Thoracic aorta (tissue), 2 donors: Measurements from ENCODE around the gene SECTM1. TPM values are rescaled to one million over a fixed set of nuclear protein-coding genes. Genes with fewer than 3 reads are reported as not detected.

Source experiments
- ATAC-seq: fragments of 150-250 bp; one replicate; pipeline ENCODE4 v1.8.0; 2017; ENCODE audit warnings: low read depth; ENCODE audit not compliant: insufficient number of reproducible peaks, low FRiP score
- DNase-seq: peaks from one replicate; pipeline ENCODE4 v3.0.0-alpha.2; 2020; ENCODE audit warnings: low spot score
- H3K27ac ChIP-seq, 2 donors: fragments of 200-600 bp; sonication (generic); 1 replicate in 1 of 2; 2 replicates in 1 of 2; pipeline ENCODE4 v1.5.1; 2016; ENCODE audit warnings: mild to moderate bottlenecking in 2 of 2, moderate library complexity in 2 of 2
- H3K27me3 ChIP-seq: fragments of 200-600 bp; sonication (generic); replicated peaks from 2 replicates; pipeline ENCODE4 v1.6.0; 2016; ENCODE audit warnings: mild to moderate bottlenecking; ENCODE audit not compliant: insufficient read depth
- H3K36me3 ChIP-seq: fragments of 200-600 bp; sonication (generic); one replicate; pipeline ENCODE4 v1.5.1; 2016
- H3K4me1 ChIP-seq, 2 donors: fragments of 200-600 bp; sonication (generic); 1 replicate in 1 of 2; 2 replicates in 1 of 2; pipeline versions ENCODE4 v1.5.1 to v1.6.0; 2016; ENCODE audit warnings: low read depth in 2 of 2, mild to moderate bottlenecking in 1 of 2; ENCODE audit not compliant: control insufficient read depth in 1 of 2
- H3K4me3 ChIP-seq: fragments of 200-600 bp; sonication (generic); 2 replicates; pipeline ENCODE4 v1.5.1; 2016; ENCODE audit warnings: mild to moderate bottlenecking
- H3K9me3 ChIP-seq: fragments of 200-600 bp; sonication (generic); 2 replicates; pipeline ENCODE4 v1.5.1; 2016
- CTCF ChIP-seq: fragments of 200-600 bp; sonication (generic); IDR thresholded peaks from one replicate; pipeline ENCODE4 v1.5.1; 2019; ENCODE audit warnings: antibody characterized with exemption
- total RNA-seq, 2 donors: library from RNA; depleted of rRNA; stranded (reverse); fragments of >200 nt; gene quantifications; one replicate each; pipeline versions ENCODE4 v1.1.0 to v1.2.3, GENCODE V29; 2016

The SECTM1 gene
- total RNA-seq, 2 donors from 2014 or later = 16.7 to 32.2 TPM

GRCh38 chr17:82298538-82299421, 34.8 kb downstream of the SECTM1 start:
- Histone ChIP-seq H3K4me3 (peak overlapping the region; percentile 69), H3K4me1 (peaks cover 14 to 42% of the 10 kb centered on the region in 2 donors), H3K9me3 (no peaks in the 10 kb centered on the region), H3K27me3 (no peaks in the 10 kb centered on the region), H3K36me3 (no peaks in the 10 kb centered on the region), H3K27ac (peak overlapping the region; percentile 72 to 78)
- no peak for TF ChIP-seq CTCF
- no peak for DNase-seq
- no peak for ATAC-seq

DNA sequence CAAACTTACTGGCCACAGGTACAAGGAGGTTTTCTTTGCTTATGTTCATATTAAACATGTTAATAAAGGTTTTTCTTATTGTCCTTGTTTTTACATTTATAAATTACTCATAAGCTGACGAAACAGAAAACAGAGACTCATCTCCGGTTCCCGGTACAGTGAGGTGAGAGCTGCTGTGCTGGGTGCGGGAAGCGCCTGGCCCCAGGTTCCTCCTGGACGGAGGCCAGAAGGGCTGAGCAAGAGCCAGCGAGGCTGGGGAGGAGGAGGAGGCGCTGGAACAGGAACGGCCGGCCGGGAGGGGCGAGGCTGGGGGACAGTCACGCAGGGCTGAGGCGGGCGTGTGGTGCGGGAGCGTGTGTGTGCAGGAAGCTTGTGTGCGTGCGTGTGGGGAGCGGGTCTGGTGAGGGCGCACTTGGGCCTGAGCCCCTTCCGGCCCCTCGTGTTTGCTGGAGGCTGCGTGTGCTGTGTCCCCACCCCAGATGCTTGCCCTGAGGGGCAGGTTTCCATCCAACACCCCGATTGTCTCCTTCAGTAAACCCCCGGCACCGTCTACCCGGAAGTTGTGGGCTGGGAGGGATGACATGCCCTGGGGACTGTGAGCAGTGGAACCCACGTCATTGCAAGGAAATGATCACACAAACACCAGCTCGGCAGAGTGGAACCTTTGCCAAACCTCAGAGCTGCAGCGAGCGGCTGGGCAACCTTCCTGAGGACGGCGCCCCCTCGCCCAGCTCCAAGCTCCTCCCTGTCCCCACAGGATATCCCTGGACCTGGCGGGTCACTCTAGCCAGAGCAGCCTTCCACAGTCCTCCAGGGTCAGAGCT, 35.6 kb downstream of the SECTM1 start:
- ATAC-seq (peak; percentile 63), DNase-seq (peak; percentile 84)
- Histone ChIP-seq H3K27me3 (no peaks in the 10 kb centered on the region), H3K4me3 (peak overlapping the region; percentile 69), H3K9me3 (no peaks in the 10 kb centered on the region), H3K36me3 (no peaks in the 10 kb centered on the region), H3K4me1 (peaks cover 14 to 45% of the 10 kb centered on the region in 2 donors), H3K27ac (peak overlapping the region; percentile 72 to 78)
- no peak for TF ChIP-seq CTCF

DNA sequence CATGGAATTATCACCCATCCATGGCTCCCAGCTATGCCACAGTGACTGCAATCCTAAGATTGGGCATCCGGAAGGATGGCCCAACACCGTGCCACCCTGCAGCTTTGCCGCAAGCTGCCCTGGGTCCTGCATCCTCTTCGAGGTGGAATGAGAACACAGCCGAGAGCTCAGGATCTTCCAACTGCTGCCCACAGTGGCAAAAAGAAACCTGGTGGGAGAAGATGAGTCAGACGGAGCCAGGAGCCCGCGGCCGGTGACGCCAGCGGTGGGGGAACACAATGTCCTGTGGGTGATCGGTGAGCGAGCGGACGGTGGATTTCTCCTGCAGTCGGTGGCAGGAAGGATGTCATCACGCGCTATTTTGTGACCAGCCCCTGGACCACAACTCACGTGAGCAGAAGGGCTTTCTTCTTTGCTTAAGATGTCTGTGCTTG, 36.3 kb downstream of the SECTM1 start:
- DNase-seq = peak; percentile 67
- peaks cover 14 to 46% of the 10 kb centered on the region in 2 donors for H3K4me1 ChIP-seq
- peak overlapping the region; percentile 72 to 78 for H3K27ac ChIP-seq
- no peaks in the 10 kb centered on the region for H3K9me3 ChIP-seq
- H3K27me3 ChIP-seq = no peaks in the 10 kb centered on the region
- H3K4me3 ChIP-seq = peak overlapping the region; percentile 69
- ATAC-seq = no peak
- no peak for TF ChIP-seq CTCF
- H3K36me3 ChIP-seq = no peaks in the 10 kb centered on the region

- H3K4me3 ChIP-seq = peak overlapping the region; percentile 69
Observed at GRCh38 chr17:82296511-82297279, 36.9 kb downstream of the SECTM1 start.

More at GRCh38 chr17:82296511-82297279, 36.9 kb downstream of the SECTM1 start:
- ATAC-seq = no peak
- Histone ChIP-seq H3K9me3 (no peaks in the 10 kb centered on the region), H3K27me3 (no peaks in the 10 kb centered on the region), H3K27ac (peak overlapping the region; percentile 72 to 78), H3K4me1 (peaks cover 14 to 52% of the 10 kb centered on the region in 2 donors), H3K36me3 (no peaks in the 10 kb centered on the region)
- no peak for TF ChIP-seq CTCF
- no peak for DNase-seq
